Measurements from ENCODE around the gene DPAGT1.
"Not testable (repeated sequence)": the region's sequence is repeated elsewhere in the genome, so short reads cannot be mapped to it uniquely, and the experiment has no call there.

The DPAGT1 gene

GRCh38 chr11:119147604-119148333 is 46.1 kb upstream of the DPAGT1 start:
- H3K9me3 ChIP-seq (ENCODE audit: insufficient read depth, low read depth, low read length) = peaks cover 3% of the 10 kb centered on the region
- no peak overlapping the region for H3K27ac ChIP-seq (ENCODE audit: low read depth, low read length)
- no peak overlapping the region for H3K14ac ChIP-seq (ENCODE audit: low read length)
- H3K4me1 ChIP-seq (ENCODE audit: control insufficient read depth in 1 of 2, insufficient read depth in 2 of 2, low read length in 2 of 2) = peaks cover 10 to 15% of the 10 kb centered on the region in 2 experiments
- no peak overlapping the region for H2BK5ac ChIP-seq (ENCODE audit: low read depth, low read length, poor library complexity)
- H2AK5ac ChIP-seq (ENCODE audit: low read length) = no peak overlapping the region
- H3K27me3 ChIP-seq (ENCODE audit: insufficient read depth, low read length) = peaks cover 36% of the 10 kb centered on the region
- no CpG with 5 or more reads among the region's 6 CpGs for WGBS (ENCODE audit: extremely low coverage, insufficient coverage, insufficient read length)
- no peak overlapping the region for H3K9ac ChIP-seq (ENCODE audit: low read length)
- H3K4me3 ChIP-seq (ENCODE audit: low read depth, low read length) = no peak overlapping the region
- no peak overlapping the region for H2AFZ ChIP-seq (ENCODE audit: insufficient read depth, low read length, poor library complexity)
- H3K4ac ChIP-seq (ENCODE audit: low read depth, low read length) = no peak overlapping the region
- no peak overlapping the region for H2BK12ac ChIP-seq (ENCODE audit: low read length)
- DNase-seq = no peak
- H3K36me3 ChIP-seq (ENCODE audit: control insufficient read depth in 1 of 2, insufficient read depth in 2 of 2, low read length in 2 of 2) = no peaks in the 10 kb centered on the region
- H3K4me2 ChIP-seq (ENCODE audit: low read length) = no peak overlapping the region
- H3K23ac ChIP-seq (ENCODE audit: low read length) = no peak overlapping the region
- no peaks in the 10 kb centered on the region for H3K79me1 ChIP-seq (ENCODE audit: low read length)
- no peak overlapping the region for H4K8ac ChIP-seq (ENCODE audit: low read depth, low read length)
- no peaks in the 10 kb centered on the region for H3K79me2 ChIP-seq (ENCODE audit: control insufficient read depth, insufficient read depth, low read length, poor library complexity)
- no peak overlapping the region for H4K12ac ChIP-seq (ENCODE audit: low read depth, low read length)
- H3K18ac ChIP-seq (ENCODE audit: low read length) = no peak overlapping the region
- H2BK120ac ChIP-seq (ENCODE audit: insufficient read depth, low read length, poor library complexity) = no peak overlapping the region
- H4K91ac ChIP-seq (ENCODE audit: low read depth, low read length) = no peak overlapping the region

GRCh38 chr11:119145551-119145950 is 43.9 kb upstream of the DPAGT1 start:
- no CpG with 5 or more reads among the region's 3 CpGs for WGBS (ENCODE audit: extremely low coverage, insufficient coverage, insufficient read length)
- H2BK120ac ChIP-seq (ENCODE audit: insufficient read depth, low read length, poor library complexity) = no peak overlapping the region
- no peaks in the 10 kb centered on the region for H3K79me1 ChIP-seq (ENCODE audit: low read length)
- no peak overlapping the region for H3K4me2 ChIP-seq (ENCODE audit: low read length)
- H3K23ac ChIP-seq (ENCODE audit: low read length) = no peak overlapping the region
- no peaks in the 10 kb centered on the region for H3K79me2 ChIP-seq (ENCODE audit: control insufficient read depth, insufficient read depth, low read length, poor library complexity)
- no peak overlapping the region for H3K18ac ChIP-seq (ENCODE audit: low read length)
- no peak overlapping the region for H4K8ac ChIP-seq (ENCODE audit: low read depth, low read length)
- no peak overlapping the region for H3K14ac ChIP-seq (ENCODE audit: low read length)
- H2BK5ac ChIP-seq (ENCODE audit: low read depth, low read length, poor library complexity) = no peak overlapping the region
- peaks cover 10 to 15% of the 10 kb centered on the region in 2 experiments for H3K4me1 ChIP-seq (ENCODE audit: control insufficient read depth in 1 of 2, insufficient read depth in 2 of 2, low read length in 2 of 2)
- no peaks in the 10 kb centered on the region for H3K36me3 ChIP-seq (ENCODE audit: control insufficient read depth in 1 of 2, insufficient read depth in 2 of 2, low read length in 2 of 2)
- H3K9me3 ChIP-seq (ENCODE audit: insufficient read depth, low read depth, low read length) = peaks cover 3% of the 10 kb centered on the region
- H3K27ac ChIP-seq (ENCODE audit: low read depth, low read length) = no peak overlapping the region
- no peak overlapping the region for H4K12ac ChIP-seq (ENCODE audit: low read depth, low read length)
- H3K4ac ChIP-seq (ENCODE audit: low read depth, low read length) = no peak overlapping the region
- no peak overlapping the region for H3K4me3 ChIP-seq (ENCODE audit: low read depth, low read length)
- H3K27me3 ChIP-seq (ENCODE audit: insufficient read depth, low read length) = peaks cover 31% of the 10 kb centered on the region
- H2AFZ ChIP-seq (ENCODE audit: insufficient read depth, low read length, poor library complexity) = no peak overlapping the region
- no peak overlapping the region for H2BK12ac ChIP-seq (ENCODE audit: low read length)
- no peak overlapping the region for H3K9ac ChIP-seq (ENCODE audit: low read length)
- H2AK5ac ChIP-seq (ENCODE audit: low read length) = no peak overlapping the region
- H4K91ac ChIP-seq (ENCODE audit: low read depth, low read length) = no peak overlapping the region
- DNase-seq = no peak

- Histone ChIP-seq H2AK5ac (ENCODE audit: low read length) (no peak overlapping the region), H2AFZ (ENCODE audit: insufficient read depth, low read length, poor library complexity) (no peak overlapping the region), H4K91ac (ENCODE audit: low read depth, low read length) (no peak overlapping the region), H3K4me2 (ENCODE audit: low read length) (no peak overlapping the region), H3K9me3 (ENCODE audit: insufficient read depth, low read depth, low read length) (peaks cover 2% of the 10 kb centered on the region), H3K79me1 (ENCODE audit: low read length) (no peaks in the 10 kb centered on the region), H2BK12ac (ENCODE audit: low read length) (no peak overlapping the region), H2BK5ac (ENCODE audit: low read depth, low read length, poor library complexity) (no peak overlapping the region), H4K12ac (ENCODE audit: low read depth, low read length) (no peak overlapping the region), H3K14ac (ENCODE audit: low read length) (no peak overlapping the region), H3K4ac (ENCODE audit: low read depth, low read length) (no peak overlapping the region), H3K23ac (ENCODE audit: low read length) (no peak overlapping the region), H3K4me3 (ENCODE audit: low read depth, low read length) (no peak overlapping the region), H3K18ac (ENCODE audit: low read length) (no peak overlapping the region), H3K27me3 (ENCODE audit: insufficient read depth, low read length) (peaks cover 25% of the 10 kb centered on the region), H4K8ac (ENCODE audit: low read depth, low read length) (no peak overlapping the region), H2BK120ac (ENCODE audit: insufficient read depth, low read length, poor library complexity) (no peak overlapping the region), H3K36me3 (ENCODE audit: control insufficient read depth in 1 of 2, insufficient read depth in 2 of 2, low read length in 2 of 2) (no peaks in the 10 kb centered on the region), H3K79me2 (ENCODE audit: control insufficient read depth, insufficient read depth, low read length, poor library complexity) (no peaks in the 10 kb centered on the region), H3K9ac (ENCODE audit: low read length) (no peak overlapping the region), H3K27ac (ENCODE audit: low read depth, low read length) (no peak overlapping the region), H3K4me1 (ENCODE audit: control insufficient read depth in 1 of 2, insufficient read depth in 2 of 2, low read length in 2 of 2) (peaks cover 10 to 14% of the 10 kb centered on the region in 2 experiments)
- peak; percentile 50 to 75 for DNase-seq
- no CpG with 5 or more reads among the region's 7 CpGs for WGBS (ENCODE audit: extremely low coverage, insufficient coverage, insufficient read length)
Measured at GRCh38 chr11:119144825-119145486, 43.3 kb upstream of the DPAGT1 start.

GRCh38 chr11:119139276-119139675 is 37.6 kb upstream of the DPAGT1 start:
- not testable (repeated sequence) for H3K14ac ChIP-seq (ENCODE audit: low read length); H3K27ac ChIP-seq (ENCODE audit: low read depth, low read length); H3K4me1 ChIP-seq (ENCODE audit: control insufficient read depth in 1 of 2, insufficient read depth in 2 of 2, low read length in 2 of 2); H2BK5ac ChIP-seq (ENCODE audit: low read depth, low read length, poor library complexity); H3K79me1 ChIP-seq (ENCODE audit: low read length); H4K12ac ChIP-seq (ENCODE audit: low read depth, low read length); H3K9me3 ChIP-seq (ENCODE audit: insufficient read depth, low read depth, low read length); H2BK120ac ChIP-seq (ENCODE audit: insufficient read depth, low read length, poor library complexity); H4K91ac ChIP-seq (ENCODE audit: low read depth, low read length); H3K79me2 ChIP-seq (ENCODE audit: control insufficient read depth, insufficient read depth, low read length, poor library complexity); H3K18ac ChIP-seq (ENCODE audit: low read length); H3K9ac ChIP-seq (ENCODE audit: low read length); H2AK5ac ChIP-seq (ENCODE audit: low read length); H2AFZ ChIP-seq (ENCODE audit: insufficient read depth, low read length, poor library complexity); H3K23ac ChIP-seq (ENCODE audit: low read length); H3K4ac ChIP-seq (ENCODE audit: low read depth, low read length); H3K36me3 ChIP-seq (ENCODE audit: control insufficient read depth in 1 of 2, insufficient read depth in 2 of 2, low read length in 2 of 2); H3K4me2 ChIP-seq (ENCODE audit: low read length); H3K4me3 ChIP-seq (ENCODE audit: low read depth, low read length); H2BK12ac ChIP-seq (ENCODE audit: low read length); DNase-seq; H3K27me3 ChIP-seq (ENCODE audit: insufficient read depth, low read length); H4K8ac ChIP-seq (ENCODE audit: low read depth, low read length)
- WGBS (ENCODE audit: extremely low coverage, insufficient coverage, insufficient read length) = no CpG with 5 or more reads among the region's 10 CpGs
